ENCODE data around the gene POLR2H. TPM values are rescaled to one million over a fixed set of nuclear protein-coding genes. Genes with fewer than 3 reads are reported as not detected.

The POLR2H gene
- 40.8 TPM for polyA plus RNA-seq

DNA sequence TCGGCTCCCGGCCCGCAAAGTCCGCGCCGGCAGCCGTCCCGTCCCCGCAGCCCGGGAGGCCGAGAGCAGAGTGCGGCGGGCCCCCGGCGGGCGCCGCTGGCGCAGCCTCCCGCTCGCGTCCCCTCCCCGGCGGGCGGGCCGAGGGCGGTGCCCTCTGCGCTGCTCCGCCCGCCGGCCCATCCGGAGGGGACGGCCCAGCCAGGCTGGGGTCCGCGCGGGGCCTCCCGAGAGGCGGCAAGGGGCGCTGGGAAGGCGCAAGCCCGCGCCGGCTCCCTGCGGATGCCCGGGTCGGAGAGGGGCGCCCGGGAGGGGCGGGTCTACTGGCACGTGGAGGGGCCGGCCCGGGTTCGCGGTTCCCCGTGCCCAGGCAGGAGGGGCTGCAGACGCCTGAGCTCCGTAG, at the start of gene POLR2H, which contains the start of gene CLCN2:
Gene POLR2H (plus strand): TSS at position 179 of the 400 bp plus-strand sequence. CDS start 1,783 bp downstream, outside the sequence.
Gene CLCN2 (minus strand): TSS at position 74 of the 400 bp plus-strand sequence. CDS start 126 bp downstream, outside the sequence.
- no peaks in the 10 kb centered on the region for H3K9me3 Mint-ChIP-seq
- peak within 1 kb of the TSS; percentile 92 to 99 (median 95) for H3K4me3 Mint-ChIP-seq
- peak within 1 kb of the TSS; percentile 80 to 98 (median 90) for H3K27ac Mint-ChIP-seq
- peaks cover 11 to 15% (median 12%) of the 10 kb centered on the region in 3 donors for H3K4me1 Mint-ChIP-seq
- no peaks in the 10 kb centered on the region for H3K36me3 Mint-ChIP-seq
- H3K27me3 Mint-ChIP-seq, result no peaks in the 10 kb centered on the region

DNA sequence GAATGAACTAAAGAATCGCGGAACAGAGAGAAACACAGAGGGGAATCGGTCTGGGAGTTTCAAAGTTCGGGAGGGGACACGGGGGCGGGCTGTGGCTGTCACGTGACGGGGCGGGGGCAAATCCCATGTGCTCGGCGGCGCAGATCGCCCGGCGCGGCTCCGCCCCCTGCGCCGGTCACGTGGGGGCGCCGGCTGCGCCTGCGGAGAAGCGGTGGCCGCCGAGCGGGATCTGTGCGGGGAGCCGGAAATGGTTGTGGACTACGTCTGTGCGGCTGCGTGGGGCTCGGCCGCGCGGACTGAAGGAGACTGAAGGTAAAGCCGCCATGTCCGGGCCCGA, 47.2 kb upstream of the POLR2H start, which contains the start of gene EIF4G1:
Gene EIF4G1 (plus strand): TSS at position 244 of the 337 bp plus-strand sequence. CDS start 1,191 bp downstream, outside the sequence.
- peaks cover 19 to 23% (median 21%) of the 10 kb centered on the region in 3 donors for H3K4me1 Mint-ChIP-seq
- peak within 1 kb of the TSS; percentile 84 to 94 (median 90) for H3K4me3 Mint-ChIP-seq
- no peaks in the 10 kb centered on the region for H3K27me3 Mint-ChIP-seq
- no peaks in the 10 kb centered on the region for H3K9me3 Mint-ChIP-seq
- peak within 1 kb of the TSS; percentile 72 to 93 (median 74) for H3K27ac Mint-ChIP-seq
- no peaks in the 10 kb centered on the region for H3K36me3 Mint-ChIP-seq

DNA sequence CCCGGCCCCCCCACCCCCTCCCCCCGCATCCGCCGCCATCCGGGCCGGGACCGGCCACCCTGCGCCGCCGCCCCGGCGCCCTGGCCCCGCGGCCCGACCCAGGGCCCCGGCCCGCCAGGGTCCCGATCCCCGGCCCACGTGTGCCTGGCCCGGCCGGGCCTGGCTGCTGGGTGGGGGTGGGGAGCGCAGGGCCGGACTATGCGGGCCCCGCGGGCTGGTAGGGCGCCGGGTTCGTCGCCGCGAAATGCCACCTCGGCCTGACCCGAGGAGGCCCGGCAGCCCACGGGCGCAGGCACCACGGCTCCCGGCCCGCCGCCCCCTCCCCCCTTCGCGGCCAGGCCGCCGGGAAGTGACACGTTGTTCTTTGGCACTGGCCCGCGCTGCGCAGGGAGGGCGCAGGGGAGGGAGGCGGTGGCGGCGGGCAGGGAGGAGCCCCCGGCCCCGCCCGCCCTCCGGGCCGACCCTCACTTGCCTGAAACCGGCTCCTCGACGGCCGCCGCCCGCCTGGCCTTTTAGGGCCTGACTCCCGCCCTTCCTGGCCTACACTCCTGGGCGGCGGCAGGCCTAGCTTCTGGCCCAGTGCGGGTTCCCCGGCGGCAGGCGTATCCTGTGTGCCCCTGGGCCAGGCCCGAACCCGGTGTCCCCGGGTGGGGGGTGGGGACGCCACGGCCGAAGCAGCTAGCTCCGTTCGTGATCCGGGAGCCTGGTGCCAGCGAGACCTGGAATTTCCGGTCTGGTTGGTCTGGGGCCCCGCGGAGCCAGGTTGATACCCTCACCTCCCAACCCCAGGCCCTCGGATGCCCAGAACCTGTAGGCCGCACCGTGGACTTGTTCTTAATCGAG, 46.6 kb upstream of the POLR2H start:
- Mint-ChIP-seq H3K9me3 (no peaks in the 10 kb centered on the region), H3K36me3 (no peaks in the 10 kb centered on the region), H3K4me3 (peak overlapping the region; percentile 84 to 94 (median 90)), H3K27ac (peak overlapping the region; percentile 72 to 93 (median 74)), H3K4me1 (peaks cover 19 to 23% (median 21%) of the 10 kb centered on the region in 3 donors), H3K27me3 (no peaks in the 10 kb centered on the region)

DNA sequence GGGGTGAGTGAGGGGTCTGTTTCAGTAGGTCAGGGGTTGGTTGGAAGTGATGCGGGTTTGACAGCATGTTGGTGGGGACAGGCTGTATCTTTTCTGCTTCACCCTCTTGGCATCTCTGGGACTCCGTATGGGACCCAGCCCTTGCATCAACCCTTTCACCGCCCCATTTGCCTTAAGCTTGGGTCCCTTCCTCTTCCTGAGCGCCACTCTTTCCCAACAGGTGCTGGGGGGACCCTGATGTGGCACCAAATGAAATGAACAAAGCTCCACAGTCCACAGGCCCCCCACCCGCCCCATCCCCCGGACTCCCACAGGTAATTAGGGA, 46.0 kb upstream of the POLR2H start:
- no peaks in the 10 kb centered on the region for H3K9me3 Mint-ChIP-seq
- peaks cover 19 to 23% (median 21%) of the 10 kb centered on the region in 3 donors for H3K4me1 Mint-ChIP-seq
- peak overlapping the region; percentile 68 to 93 (median 86) for H3K4me3 Mint-ChIP-seq

DNA sequence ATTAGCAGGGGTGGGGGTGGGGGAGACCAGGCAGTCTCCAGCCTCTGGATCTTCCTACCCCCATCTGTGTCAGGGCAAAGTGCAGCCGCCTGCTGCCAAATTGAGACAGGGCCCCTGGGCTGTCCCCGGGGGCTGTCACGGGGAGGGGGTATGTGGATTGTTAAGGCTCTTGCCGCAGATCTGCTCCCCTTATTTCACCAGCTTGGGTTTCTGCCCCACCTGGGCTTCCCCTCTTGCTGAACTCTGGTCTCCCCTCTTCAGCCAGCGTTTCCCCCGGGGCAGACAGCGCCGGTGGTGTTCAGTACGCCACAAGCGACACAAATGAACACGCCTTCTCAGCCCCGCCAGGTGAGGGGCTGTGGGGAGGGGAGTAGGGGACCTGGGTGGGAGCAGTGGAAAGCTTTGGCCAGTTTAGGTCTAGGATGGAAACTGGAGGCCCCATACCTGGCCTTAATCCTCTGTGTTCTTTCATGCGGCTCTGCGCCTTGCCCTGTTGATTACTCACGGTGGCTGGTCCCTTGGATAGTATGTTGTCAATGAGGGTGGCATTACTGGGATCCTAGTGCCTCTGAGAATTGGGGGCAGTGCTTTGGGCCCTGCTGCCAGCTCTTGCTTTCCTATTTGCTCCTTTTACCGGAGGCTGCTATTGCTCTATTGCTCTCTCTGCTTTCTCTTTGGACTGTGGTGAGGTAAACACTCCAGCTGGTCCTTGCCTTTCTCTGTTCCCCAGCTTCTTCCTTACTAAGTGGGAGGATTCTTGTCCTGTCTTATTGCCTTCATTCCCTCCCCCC, 45.4 kb upstream of the POLR2H start:
- Mint-ChIP-seq H3K4me3 (peak overlapping the region; percentile 68 to 93 (median 86)), H3K27ac (peak overlapping the region; percentile 72 to 93 (median 74)), H3K9me3 (no peaks in the 10 kb centered on the region), H3K4me1 (peaks cover 19 to 23% (median 22%) of the 10 kb centered on the region in 3 donors), H3K36me3 (no peaks in the 10 kb centered on the region), H3K27me3 (no peaks in the 10 kb centered on the region)

More for the DNA sequence above, 46.0 kb upstream of the POLR2H start:
- Mint-ChIP-seq H3K27ac (peak overlapping the region; percentile 72 to 93 (median 74)), H3K27me3 (no peaks in the 10 kb centered on the region), H3K36me3 (no peaks in the 10 kb centered on the region)

DNA sequence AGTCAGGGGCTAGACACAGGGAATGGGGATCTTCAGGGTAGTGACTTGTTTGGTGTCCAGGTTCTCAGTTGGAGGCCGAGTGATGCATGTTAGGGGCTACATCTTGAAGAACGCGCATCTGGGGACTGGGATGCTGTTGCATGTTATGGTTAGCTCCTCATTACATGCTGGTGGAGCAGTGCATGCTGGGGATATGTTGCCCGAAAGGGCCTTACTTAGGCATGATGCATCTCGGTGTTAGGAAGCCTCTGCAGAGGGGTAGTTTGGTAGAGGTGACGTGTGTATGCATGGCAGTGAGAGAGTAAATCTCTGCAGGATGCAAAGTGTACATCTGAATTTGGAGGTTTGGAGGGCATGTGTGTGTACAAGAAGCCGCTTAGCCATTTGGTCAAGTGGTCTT, 44.7 kb upstream of the POLR2H start:
- peak overlapping the region in 3 of 4 donors; percentile 68 to 93 (median 80) for H3K4me3 Mint-ChIP-seq
- no peaks in the 10 kb centered on the region for H3K9me3 Mint-ChIP-seq
- H3K4me1 Mint-ChIP-seq, result peaks cover 19 to 23% (median 22%) of the 10 kb centered on the region in 3 donors
- H3K36me3 Mint-ChIP-seq, result no peaks in the 10 kb centered on the region
- no peaks in the 10 kb centered on the region for H3K27me3 Mint-ChIP-seq
- peak overlapping the region in 2 of 3 donors; percentile 72 to 74 for H3K27ac Mint-ChIP-seq

DNA sequence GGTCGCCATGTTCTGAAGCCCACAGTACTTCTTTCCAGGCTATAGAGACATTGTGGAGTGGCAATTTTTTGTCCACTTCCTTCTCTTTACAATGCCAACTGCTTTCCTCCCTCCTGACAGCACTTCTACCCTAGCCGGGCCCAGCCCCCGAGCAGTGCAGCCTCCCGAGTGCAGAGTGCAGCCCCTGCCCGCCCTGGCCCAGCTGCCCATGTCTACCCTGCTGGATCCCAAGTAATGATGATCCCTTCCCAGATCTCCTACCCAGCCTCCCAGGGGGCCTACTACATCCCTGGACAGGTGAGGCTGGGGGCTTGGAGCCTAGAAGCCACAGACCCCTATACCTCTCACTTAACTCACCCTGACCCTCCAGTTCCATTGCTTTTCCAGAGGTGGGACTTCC, 44.3 kb upstream of the POLR2H start:
- Mint-ChIP-seq H3K4me1 (peaks cover 19 to 23% (median 22%) of the 10 kb centered on the region in 3 donors), H3K27ac (peak overlapping the region in 2 of 3 donors; percentile 72 to 74), H3K27me3 (no peaks in the 10 kb centered on the region), H3K36me3 (no peaks in the 10 kb centered on the region), H3K4me3 (peak overlapping the region in 1 of 4 donors; percentile 68), H3K9me3 (no peaks in the 10 kb centered on the region)

DNA sequence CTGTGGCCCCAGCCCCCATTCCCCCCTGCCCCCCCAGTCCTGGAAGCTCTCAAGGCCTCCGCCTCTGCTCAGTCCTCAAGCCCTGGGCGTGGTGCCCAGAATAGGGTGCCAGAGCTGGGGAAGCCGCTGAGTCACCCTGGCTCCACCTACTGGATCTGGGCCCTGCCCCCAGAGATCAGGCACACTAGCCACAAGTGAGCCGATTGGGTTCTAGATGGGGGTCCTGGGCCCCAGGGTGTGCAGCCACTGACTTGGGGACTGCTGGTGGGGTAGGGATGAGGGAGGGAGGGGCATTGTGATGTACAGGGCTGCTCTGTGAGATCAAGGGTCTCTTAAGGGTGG, 41.4 kb upstream of the POLR2H start:
- Mint-ChIP-seq H3K4me3 (no peak overlapping the region), H3K27me3 (no peaks in the 10 kb centered on the region), H3K36me3 (no peaks in the 10 kb centered on the region), H3K4me1 (peaks cover 19 to 21% (median 21%) of the 10 kb centered on the region in 3 donors), H3K27ac (peak overlapping the region in 1 of 3 donors; percentile 78), H3K9me3 (no peaks in the 10 kb centered on the region)

DNA sequence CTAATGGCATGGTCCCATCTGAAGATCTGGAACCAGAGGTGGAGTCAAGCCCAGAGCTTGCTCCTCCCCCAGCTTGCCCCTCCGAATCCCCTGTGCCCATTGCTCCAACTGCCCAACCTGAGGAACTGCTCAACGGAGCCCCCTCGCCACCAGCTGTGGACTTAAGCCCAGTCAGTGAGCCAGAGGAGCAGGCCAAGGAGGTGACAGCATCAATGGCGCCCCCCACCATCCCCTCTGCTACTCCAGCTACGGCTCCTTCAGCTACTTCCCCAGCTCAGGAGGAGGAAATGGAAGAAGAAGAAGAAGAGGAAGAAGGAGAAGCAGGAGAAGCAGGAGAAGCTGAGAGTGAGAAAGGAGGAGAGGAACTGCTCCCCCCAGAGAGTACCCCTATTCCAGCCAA, 39.8 kb upstream of the POLR2H start:
- Mint-ChIP-seq H3K4me1 (peaks cover 13 to 15% (median 14%) of the 10 kb centered on the region in 3 donors), H3K27ac (no peak overlapping the region), H3K4me3 (peak overlapping the region in 1 of 4 donors; percentile 25), H3K27me3 (no peaks in the 10 kb centered on the region), H3K36me3 (no peaks in the 10 kb centered on the region), H3K9me3 (no peaks in the 10 kb centered on the region)

DNA sequence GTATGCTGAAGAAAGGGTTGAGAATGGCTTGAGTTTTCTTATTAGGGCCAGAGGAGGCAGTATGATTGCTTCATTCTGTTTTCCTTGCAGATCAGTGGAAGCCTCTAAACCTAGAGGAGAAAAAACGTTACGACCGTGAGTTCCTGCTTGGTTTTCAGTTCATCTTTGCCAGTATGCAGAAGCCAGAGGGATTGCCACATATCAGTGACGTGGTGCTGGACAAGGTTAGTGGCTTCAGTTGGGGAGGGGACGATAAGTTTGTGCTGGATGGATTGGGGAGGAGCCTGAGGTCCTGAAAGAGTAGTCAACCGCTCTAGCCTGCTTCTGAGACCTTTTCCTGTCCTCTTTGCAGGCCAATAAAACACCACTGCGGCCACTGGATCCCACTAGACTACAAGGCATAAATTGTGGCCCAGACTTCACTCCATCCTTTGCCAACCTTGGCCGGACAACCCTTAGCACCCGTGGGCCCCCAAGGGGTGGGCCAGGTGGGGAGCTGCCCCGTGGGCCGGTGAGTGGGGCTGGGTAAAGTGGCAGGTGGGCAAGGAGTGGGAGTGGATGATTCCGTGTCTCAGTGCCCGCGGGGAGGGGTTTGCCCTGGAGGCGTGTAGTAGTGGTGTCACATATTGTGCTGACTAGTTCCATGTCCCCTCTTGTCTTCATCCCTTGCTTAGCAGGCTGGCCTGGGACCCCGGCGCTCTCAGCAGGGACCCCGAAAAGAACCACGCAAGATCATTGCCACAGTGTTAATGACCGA, 38.6 kb upstream of the POLR2H start:
- Mint-ChIP-seq H3K9me3 (no peaks in the 10 kb centered on the region), H3K36me3 (no peaks in the 10 kb centered on the region), H3K27ac (peak overlapping the region in 2 of 3 donors; percentile 21 to 28), H3K4me1 (peaks cover 2 to 4% (median 2%) of the 10 kb centered on the region in 3 donors), H3K4me3 (peak overlapping the region in 1 of 4 donors; percentile 38), H3K27me3 (no peaks in the 10 kb centered on the region)

DNA sequence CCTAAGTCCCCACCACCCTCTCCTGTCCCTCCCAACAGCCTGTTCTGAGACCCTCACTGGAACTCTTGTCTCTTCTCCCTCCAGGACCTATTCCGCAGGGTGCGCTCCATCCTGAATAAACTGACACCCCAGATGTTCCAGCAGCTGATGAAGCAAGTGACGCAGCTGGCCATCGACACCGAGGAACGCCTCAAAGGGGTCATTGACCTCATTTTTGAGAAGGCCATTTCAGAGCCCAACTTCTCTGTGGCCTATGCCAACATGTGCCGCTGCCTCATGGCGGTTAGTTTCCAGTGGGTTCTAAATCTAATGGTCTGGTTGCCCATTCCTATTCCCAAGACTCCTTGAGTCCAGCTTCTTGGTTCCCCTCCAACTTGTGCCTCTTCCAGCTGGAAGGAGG, 37.8 kb upstream of the POLR2H start:
- peak overlapping the region in 1 of 3 donors; percentile 51 for H3K27ac Mint-ChIP-seq
- H3K27me3 Mint-ChIP-seq, result no peaks in the 10 kb centered on the region
- H3K4me1 Mint-ChIP-seq, result peaks cover 0 to 3% (median 0%) of the 10 kb centered on the region in 3 donors
- peak overlapping the region in 1 of 4 donors; percentile 38 for H3K4me3 Mint-ChIP-seq
- peaks cover 3% of the 10 kb centered on the region for H3K36me3 Mint-ChIP-seq
- H3K9me3 Mint-ChIP-seq, result no peaks in the 10 kb centered on the region

DNA sequence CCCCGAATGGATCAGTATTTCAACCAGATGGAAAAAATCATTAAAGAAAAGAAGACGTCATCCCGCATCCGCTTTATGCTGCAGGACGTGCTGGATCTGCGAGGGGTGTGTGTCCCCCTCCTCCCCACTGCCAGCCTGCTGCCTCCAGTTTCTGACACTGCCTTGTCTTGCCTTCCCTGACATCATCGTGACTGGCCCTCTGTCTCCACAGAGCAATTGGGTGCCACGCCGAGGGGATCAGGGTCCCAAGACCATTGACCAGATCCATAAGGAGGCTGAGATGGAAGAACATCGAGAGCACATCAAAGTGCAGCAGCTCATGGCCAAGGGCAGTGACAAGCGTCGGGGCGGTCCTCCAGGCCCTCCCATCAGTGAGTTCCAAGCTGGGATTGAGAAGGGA, 36.2 kb upstream of the POLR2H start:
- peaks cover 0 to 3% (median 0%) of the 10 kb centered on the region in 3 donors for H3K4me1 Mint-ChIP-seq
- no peak overlapping the region for H3K27ac Mint-ChIP-seq
- no peaks in the 10 kb centered on the region for H3K27me3 Mint-ChIP-seq

DNA sequence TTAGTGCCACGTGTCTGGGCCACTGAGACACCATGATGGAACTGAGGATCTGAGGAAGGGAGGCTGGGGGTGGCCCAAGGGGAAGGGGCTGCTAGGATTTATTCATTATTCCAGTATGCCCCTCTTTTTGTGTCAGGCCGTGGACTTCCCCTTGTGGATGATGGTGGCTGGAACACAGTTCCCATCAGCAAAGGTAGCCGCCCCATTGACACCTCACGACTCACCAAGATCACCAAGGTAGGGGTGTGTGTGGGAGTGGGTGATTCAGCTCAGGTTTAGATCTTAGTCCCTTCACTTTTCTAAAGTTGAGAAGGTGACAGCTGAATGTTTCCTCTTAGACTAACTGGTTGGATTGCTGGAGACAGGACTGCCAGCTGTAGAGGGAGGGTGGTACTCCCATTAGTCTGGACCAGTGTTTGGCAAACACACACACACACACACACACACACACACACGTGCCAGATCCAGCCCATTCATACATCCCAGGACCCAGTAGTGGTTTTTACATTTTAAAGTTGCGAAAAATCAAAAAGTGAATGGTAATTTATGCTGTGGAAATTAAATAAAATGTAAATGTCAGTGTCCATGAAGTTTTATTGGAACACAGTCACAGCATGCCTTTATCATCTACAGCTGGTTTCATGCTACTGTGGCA, 35.7 kb upstream of the POLR2H start:
- Mint-ChIP-seq H3K36me3 (peaks cover 5% of the 10 kb centered on the region), H3K9me3 (no peaks in the 10 kb centered on the region), H3K27ac (no peak overlapping the region), H3K4me3 (no peak overlapping the region), H3K27me3 (no peaks in the 10 kb centered on the region), H3K4me1 (peaks cover 0 to 3% (median 0%) of the 10 kb centered on the region in 3 donors)

More for the DNA sequence above, 36.2 kb upstream of the POLR2H start:
- no peaks in the 10 kb centered on the region for H3K9me3 Mint-ChIP-seq
- peaks cover 5% of the 10 kb centered on the region for H3K36me3 Mint-ChIP-seq
- H3K4me3 Mint-ChIP-seq, result no peak overlapping the region

DNA sequence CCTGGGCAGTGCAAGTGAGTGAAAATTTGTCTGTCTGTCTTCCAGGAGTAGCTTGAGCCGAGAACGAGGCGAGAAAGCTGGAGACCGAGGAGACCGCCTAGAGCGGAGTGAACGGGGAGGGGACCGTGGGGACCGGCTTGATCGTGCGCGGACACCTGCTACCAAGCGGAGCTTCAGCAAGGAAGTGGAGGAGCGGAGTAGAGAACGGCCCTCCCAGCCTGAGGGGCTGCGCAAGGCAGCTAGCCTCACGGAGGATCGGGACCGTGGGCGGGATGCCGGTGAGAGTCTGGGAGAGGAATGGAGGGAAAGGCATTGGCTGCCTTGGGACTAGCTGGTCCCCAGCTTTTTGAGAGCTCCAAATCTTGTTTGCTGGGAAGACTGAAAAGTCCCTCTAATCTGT, 34.3 kb upstream of the POLR2H start:
- Mint-ChIP-seq H3K9me3 (no peaks in the 10 kb centered on the region), H3K36me3 (peaks cover 5% of the 10 kb centered on the region), H3K27ac (peak overlapping the region; percentile 36 to 67 (median 60)), H3K4me3 (peak overlapping the region in 1 of 4 donors; percentile 44), H3K27me3 (no peaks in the 10 kb centered on the region), H3K4me1 (peaks cover 0 to 2% (median 0%) of the 10 kb centered on the region in 3 donors)
